IMR-90 (cell line): ENCODE measurements around the gene SDHB.

Experiments used
- MAFK ChIP-seq: IDR thresholded peaks from 2 replicates; pipeline ENCODE4 v1.6.1; 2012; ENCODE audit warnings: low read depth, low read length, improper control_type of control experiment
- POLR2A ChIP-seq: IDR thresholded peaks from 2 replicates; pipeline ENCODE4 v1.6.1; 2012; ENCODE audit warnings: mild to moderate bottlenecking, low read depth, low read length
- RAD21 ChIP-seq: IDR thresholded peaks from 2 replicates; pipeline ENCODE4 v1.6.1; 2012; ENCODE audit warnings: low read length, improper control_type of control experiment
- RCOR1 ChIP-seq: IDR thresholded peaks from 2 replicates; pipeline ENCODE4 v1.6.1; 2012; ENCODE audit warnings: mild to moderate bottlenecking, low read length, improper control_type of control experiment; ENCODE audit not compliant: insufficient replicate concordance
- RFX5 ChIP-seq: IDR thresholded peaks from 2 replicates; pipeline ENCODE4 v1.8.0; 2012; ENCODE audit warnings: low read depth, mild to moderate bottlenecking, low read length, moderate library complexity
- TF ChIP-seq, protein P1 (sequence below): fragments of 150-350 bp; IDR thresholded peaks from 2 replicates; pipeline ENCODE4 v1.6.1; 2017; ENCODE audit warnings: mild to moderate bottlenecking, antibody characterized with exemption, low read length, low read depth
- TF ChIP-seq, protein P2 (sequence below): conservative IDR thresholded peaks from 2 replicates; pipeline ENCODE4 v1.5.1; 2012; ENCODE audit warnings: mild to moderate bottlenecking, low read depth, low read length, improper control_type of control experiment

DNA sequence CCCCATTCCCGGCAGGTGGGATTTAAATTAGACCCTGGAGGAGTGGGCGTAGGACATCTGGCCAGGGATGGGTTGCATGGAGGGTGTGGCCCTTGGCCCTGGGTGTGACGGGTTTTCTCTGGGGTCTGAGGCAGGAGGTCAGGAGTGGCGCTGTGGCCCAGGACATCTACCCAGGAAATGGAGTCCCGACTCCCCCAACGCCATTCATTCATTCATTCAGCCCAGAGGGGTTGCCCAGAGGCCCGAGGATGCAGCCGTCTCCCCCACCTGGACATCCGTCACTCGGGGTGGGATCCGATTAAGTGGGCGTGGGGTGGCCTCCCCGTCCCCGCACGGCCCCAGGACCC lies 42.8 kb downstream of the SDHB start:
- TF ChIP-seq, protein P1, sequence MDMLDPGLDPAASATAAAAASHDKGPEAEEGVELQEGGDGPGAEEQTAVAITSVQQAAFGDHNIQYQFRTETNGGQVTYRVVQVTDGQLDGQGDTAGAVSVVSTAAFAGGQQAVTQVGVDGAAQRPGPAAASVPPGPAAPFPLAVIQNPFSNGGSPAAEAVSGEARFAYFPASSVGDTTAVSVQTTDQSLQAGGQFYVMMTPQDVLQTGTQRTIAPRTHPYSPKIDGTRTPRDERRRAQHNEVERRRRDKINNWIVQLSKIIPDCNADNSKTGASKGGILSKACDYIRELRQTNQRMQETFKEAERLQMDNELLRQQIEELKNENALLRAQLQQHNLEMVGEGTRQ = no peak
- TF ChIP-seq, protein P2, sequence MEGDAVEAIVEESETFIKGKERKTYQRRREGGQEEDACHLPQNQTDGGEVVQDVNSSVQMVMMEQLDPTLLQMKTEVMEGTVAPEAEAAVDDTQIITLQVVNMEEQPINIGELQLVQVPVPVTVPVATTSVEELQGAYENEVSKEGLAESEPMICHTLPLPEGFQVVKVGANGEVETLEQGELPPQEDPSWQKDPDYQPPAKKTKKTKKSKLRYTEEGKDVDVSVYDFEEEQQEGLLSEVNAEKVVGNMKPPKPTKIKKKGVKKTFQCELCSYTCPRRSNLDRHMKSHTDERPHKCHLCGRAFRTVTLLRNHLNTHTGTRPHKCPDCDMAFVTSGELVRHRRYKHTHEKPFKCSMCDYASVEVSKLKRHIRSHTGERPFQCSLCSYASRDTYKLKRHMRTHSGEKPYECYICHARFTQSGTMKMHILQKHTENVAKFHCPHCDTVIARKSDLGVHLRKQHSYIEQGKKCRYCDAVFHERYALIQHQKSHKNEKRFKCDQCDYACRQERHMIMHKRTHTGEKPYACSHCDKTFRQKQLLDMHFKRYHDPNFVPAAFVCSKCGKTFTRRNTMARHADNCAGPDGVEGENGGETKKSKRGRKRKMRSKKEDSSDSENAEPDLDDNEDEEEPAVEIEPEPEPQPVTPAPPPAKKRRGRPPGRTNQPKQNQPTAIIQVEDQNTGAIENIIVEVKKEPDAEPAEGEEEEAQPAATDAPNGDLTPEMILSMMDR = no peak
- TF ChIP-seq POLR2A (no peak), MAFK (no peak), RFX5 (no peak), RCOR1 (no peak), RAD21 (no peak)
